ENCODE results near the gene PLEKHG2.

Gene PLEKHG2

DNA sequence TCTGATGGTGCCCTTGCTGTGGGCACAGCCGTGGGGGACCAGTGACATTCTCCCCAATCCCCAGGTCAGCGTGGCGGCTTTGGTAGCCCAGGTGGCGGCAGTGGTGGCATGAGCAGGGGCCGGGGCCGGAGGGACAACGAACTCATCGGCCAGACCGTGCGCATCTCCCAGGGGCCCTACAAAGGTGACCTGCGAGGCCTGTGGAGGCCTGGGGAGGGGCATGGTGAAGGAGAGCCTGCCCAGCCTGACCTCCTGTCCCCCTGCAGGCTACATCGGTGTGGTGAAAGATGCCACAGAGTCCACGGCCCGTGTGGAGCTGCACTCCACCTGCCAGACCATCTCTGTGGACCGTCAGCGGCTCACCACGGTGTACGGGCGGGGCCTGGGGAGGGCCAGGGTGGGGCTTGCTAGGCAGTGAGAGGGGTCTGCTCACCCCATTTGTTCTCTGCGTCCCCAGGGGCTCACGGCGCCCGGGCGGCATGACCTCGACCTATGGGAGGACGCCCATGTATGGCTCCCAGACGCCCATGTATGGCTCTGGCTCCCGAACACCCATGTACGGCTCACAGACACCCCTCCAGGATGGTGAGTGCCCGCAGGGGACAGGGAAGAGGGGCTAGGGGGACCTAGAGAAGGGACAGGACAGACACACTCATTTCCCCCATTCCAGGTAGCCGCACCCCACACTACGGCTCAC is 60.4 kb downstream of the PLEKHG2 start:
- H3K36me3 ChIP-seq (ENCODE audit: control insufficient read depth in 2 of 2, insufficient read depth in 2 of 2, low read length in 2 of 2), result peaks cover 73 to 81% of the 10 kb centered on the region in 2 donors

GRCh38 chr19:39473443-39473960 is 61.0 kb downstream of the PLEKHG2 start:
- H3K27me3 ChIP-seq (ENCODE audit: control insufficient read depth in 2 of 2, insufficient read depth in 2 of 2, low read length in 2 of 2), result no peaks in the 10 kb centered on the region
- no peak overlapping the region for H3K4me3 ChIP-seq (ENCODE audit: low read length in 2 of 2)
- no peaks in the 10 kb centered on the region for H3K4me1 ChIP-seq (ENCODE audit: control insufficient read depth in 2 of 2, insufficient read depth in 2 of 2, low read length in 2 of 2)
- no peak overlapping the region for H3K9ac ChIP-seq (ENCODE audit: low read depth in 1 of 2, low read length in 2 of 2)
- peaks cover 67 to 75% of the 10 kb centered on the region in 2 donors for H3K36me3 ChIP-seq (ENCODE audit: control insufficient read depth in 2 of 2, insufficient read depth in 2 of 2, low read length in 2 of 2)
- H3K9me3 ChIP-seq (ENCODE audit: control insufficient read depth in 2 of 2, low read length in 2 of 2), result no peaks in the 10 kb centered on the region
- no peak overlapping the region for H3K27ac ChIP-seq (ENCODE audit: low read depth in 2 of 2, low read length in 2 of 2)

More for the DNA sequence above, 60.4 kb downstream of the PLEKHG2 start:
- no peak overlapping the region for H3K4me3 ChIP-seq (ENCODE audit: low read length in 2 of 2)
- no peak overlapping the region for H3K27ac ChIP-seq (ENCODE audit: low read depth in 2 of 2, low read length in 2 of 2)
- no peaks in the 10 kb centered on the region for H3K4me1 ChIP-seq (ENCODE audit: control insufficient read depth in 2 of 2, insufficient read depth in 2 of 2, low read length in 2 of 2)
- no peaks in the 10 kb centered on the region for H3K9me3 ChIP-seq (ENCODE audit: control insufficient read depth in 2 of 2, low read length in 2 of 2)
- no peak overlapping the region for H3K9ac ChIP-seq (ENCODE audit: low read depth in 1 of 2, low read length in 2 of 2)
- no peaks in the 10 kb centered on the region for H3K27me3 ChIP-seq (ENCODE audit: control insufficient read depth in 2 of 2, insufficient read depth in 2 of 2, low read length in 2 of 2)

- H3K27me3 ChIP-seq (ENCODE audit: control insufficient read depth in 2 of 2, insufficient read depth in 2 of 2, low read length in 2 of 2), result no peaks in the 10 kb centered on the region
- no peak overlapping the region for H3K9ac ChIP-seq (ENCODE audit: low read depth in 1 of 2, low read length in 2 of 2)
- H3K9me3 ChIP-seq (ENCODE audit: control insufficient read depth in 2 of 2, low read length in 2 of 2), result no peaks in the 10 kb centered on the region
- no peak overlapping the region for H3K27ac ChIP-seq (ENCODE audit: low read depth in 2 of 2, low read length in 2 of 2)
- H3K36me3 ChIP-seq (ENCODE audit: control insufficient read depth in 2 of 2, insufficient read depth in 2 of 2, low read length in 2 of 2), result peaks cover 61 to 68% of the 10 kb centered on the region in 2 donors
- H3K4me1 ChIP-seq (ENCODE audit: control insufficient read depth in 2 of 2, insufficient read depth in 2 of 2, low read length in 2 of 2), result no peaks in the 10 kb centered on the region
- no peak overlapping the region for H3K4me3 ChIP-seq (ENCODE audit: low read length in 2 of 2)
Measured at GRCh38 chr19:39474139-39474620, 61.7 kb downstream of the PLEKHG2 start.

DNA sequence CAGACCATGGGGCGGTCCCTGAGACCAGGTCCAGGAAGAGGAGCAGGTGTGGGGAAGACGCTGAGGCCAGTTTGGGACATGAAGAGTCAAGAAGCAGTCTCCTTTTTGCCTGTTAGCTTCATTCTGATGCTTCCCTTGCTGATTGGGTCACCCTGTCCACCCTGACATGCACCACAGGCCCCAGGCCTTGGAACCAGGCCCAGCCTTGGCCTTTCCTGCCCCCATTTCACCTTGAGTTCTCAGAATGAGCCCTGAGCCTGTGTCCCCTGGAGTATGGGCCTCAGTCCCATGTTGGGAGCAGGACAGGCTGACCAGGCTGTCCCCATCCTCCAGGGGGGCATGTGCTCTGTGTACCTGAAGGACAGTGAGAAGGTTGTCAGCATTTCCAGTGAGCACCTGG is 63.3 kb downstream of the PLEKHG2 start:
- peaks cover 3 to 4% of the 10 kb centered on the region in 2 donors for H3K4me1 ChIP-seq (ENCODE audit: control insufficient read depth in 2 of 2, insufficient read depth in 2 of 2, low read length in 2 of 2)
- no peak overlapping the region for H3K4me3 ChIP-seq (ENCODE audit: low read length in 2 of 2)
- H3K9ac ChIP-seq (ENCODE audit: low read depth in 1 of 2, low read length in 2 of 2), result no peak overlapping the region
- H3K9me3 ChIP-seq (ENCODE audit: control insufficient read depth in 2 of 2, low read length in 2 of 2), result no peaks in the 10 kb centered on the region
- H3K27ac ChIP-seq (ENCODE audit: low read depth in 2 of 2, low read length in 2 of 2), result no peak overlapping the region
- no peaks in the 10 kb centered on the region for H3K27me3 ChIP-seq (ENCODE audit: control insufficient read depth in 2 of 2, insufficient read depth in 2 of 2, low read length in 2 of 2)
- peaks cover 45 to 52% of the 10 kb centered on the region in 2 donors for H3K36me3 ChIP-seq (ENCODE audit: control insufficient read depth in 2 of 2, insufficient read depth in 2 of 2, low read length in 2 of 2)

All from mucosa of rectum (tissue), 2 donors.